HepG2 (cell line): ENCODE results near the gene RMND5A. TPM values are rescaled to one million over a fixed set of nuclear protein-coding genes. Genes with fewer than 3 reads are reported as not detected.

Source experiments
- ATF3 ChIP-seq: sonication (generic); formaldehyde crosslinking; IDR thresholded peaks from 2 replicates; pipeline ENCODE4 v1.4.0; 2020; ENCODE audit warnings: missing genetic modification reagents
- GTF3A ChIP-seq: sonication (generic); formaldehyde crosslinking; conservative IDR thresholded peaks from 2 replicates; pipeline ENCODE4 v1.4.0; 2020; ENCODE audit warnings: mild to moderate bottlenecking, missing genetic modification reagents
- LRRFIP1 ChIP-seq: sonication (generic); formaldehyde crosslinking; conservative IDR thresholded peaks from 2 replicates; pipeline ENCODE4 v1.4.0; 2020; ENCODE audit warnings: missing genetic modification reagents
- MBD4 ChIP-seq: IDR thresholded peaks from 2 replicates; pipeline ENCODE4 v1.6.1; 2012; ENCODE audit warnings: low read length, inconsistent platforms, borderline replicate concordance
- TAF1 ChIP-seq: sonication (generic); formaldehyde crosslinking; IDR thresholded peaks from 2 replicates; pipeline ENCODE4 v1.4.0; 2020; ENCODE audit warnings: missing genetic modification reagents
- polyA plus RNA-seq, 8 experiments: library from polyadenylated mRNA; depleted of rRNA in 3 of 8; stranded (reverse) in 7 of 8; unstranded in 1 of 8; fragments of >200 nt; fragmentation: Illumina TruSeq in 4 of 8; extraction: Trizol in 4 of 8; gene quantifications; 2 replicates each; pipeline versions ENCODE4 v1.2.1 to v1.2.3, GENCODE V29; 2011 to 2016; ENCODE audit warnings: low read depth in 4 of 8, missing spikeins in 1 of 8, mixed read lengths in 1 of 8; ENCODE audit not compliant: insufficient read depth in 1 of 8
- total RNA-seq, 5 experiments: library from RNA; depleted of rRNA; stranded (reverse); fragments of >200 nt; fragmentation: Illumina TruSeq; extraction: Trizol; gene quantifications; 2 replicates each; pipeline ENCODE4 v1.2.3, GENCODE V29; 2016; ENCODE audit warnings: low read depth in 1 of 5
- TF ChIP-seq, protein P1 (sequence below): sonication (generic); formaldehyde crosslinking; IDR thresholded peaks from 2 replicates; pipeline ENCODE4 v1.4.0; 2020; ENCODE audit warnings: mild to moderate bottlenecking, missing genetic modification reagents

The RMND5A gene
- total and polyA plus RNA-seq, 2 of the 13 experiments (the other 11 are each of a cell fraction or from before 2014, with no cell fraction given), result 31.0 to 66.4 TPM

DNA sequence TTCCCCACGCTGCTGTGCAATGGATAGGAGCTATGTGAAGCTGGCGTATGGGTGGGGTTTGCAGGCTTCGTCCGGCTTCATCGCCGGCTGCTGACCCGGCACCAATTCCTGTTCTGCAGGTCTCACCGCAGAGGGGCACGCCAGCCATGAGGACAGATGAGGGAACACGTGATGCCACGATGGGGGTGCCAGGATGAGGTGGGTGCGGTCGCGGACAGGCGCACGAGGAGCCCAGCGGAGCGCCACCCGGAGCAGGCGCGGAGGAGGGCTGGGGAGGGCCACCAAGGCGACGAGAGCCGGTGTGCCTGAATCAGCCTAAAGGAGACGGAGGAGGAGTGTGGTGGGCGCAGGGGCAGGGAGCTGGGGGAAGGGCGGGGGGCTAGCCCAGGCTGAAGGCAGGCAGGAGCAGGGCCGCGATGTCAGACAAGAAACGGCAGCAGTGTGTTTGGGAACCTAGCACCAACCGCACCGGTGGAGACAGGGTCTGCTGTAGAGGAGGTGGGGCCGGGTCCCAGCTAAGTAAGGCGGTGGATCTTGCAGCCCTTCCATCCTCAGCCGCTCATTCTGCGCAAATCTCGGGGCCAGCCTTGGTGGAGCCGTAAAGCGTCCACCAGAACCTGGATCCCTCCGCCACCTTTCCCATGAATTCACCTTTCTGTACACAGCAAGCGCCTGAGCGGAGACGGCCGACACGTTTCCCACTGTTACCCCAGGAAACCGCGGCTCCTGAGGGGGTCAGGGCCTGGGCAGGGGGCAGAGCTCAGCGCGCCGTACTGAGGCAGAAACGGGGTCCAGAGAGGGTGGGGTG is 87.6 kb downstream of the RMND5A start (continued):
- 0 out of 2 replicates have a peak, but pooled peaks have one; percentile 7 for TF ChIP-seq ATF3 (CRISPR knock-in tag)
- TF ChIP-seq, protein P1, sequence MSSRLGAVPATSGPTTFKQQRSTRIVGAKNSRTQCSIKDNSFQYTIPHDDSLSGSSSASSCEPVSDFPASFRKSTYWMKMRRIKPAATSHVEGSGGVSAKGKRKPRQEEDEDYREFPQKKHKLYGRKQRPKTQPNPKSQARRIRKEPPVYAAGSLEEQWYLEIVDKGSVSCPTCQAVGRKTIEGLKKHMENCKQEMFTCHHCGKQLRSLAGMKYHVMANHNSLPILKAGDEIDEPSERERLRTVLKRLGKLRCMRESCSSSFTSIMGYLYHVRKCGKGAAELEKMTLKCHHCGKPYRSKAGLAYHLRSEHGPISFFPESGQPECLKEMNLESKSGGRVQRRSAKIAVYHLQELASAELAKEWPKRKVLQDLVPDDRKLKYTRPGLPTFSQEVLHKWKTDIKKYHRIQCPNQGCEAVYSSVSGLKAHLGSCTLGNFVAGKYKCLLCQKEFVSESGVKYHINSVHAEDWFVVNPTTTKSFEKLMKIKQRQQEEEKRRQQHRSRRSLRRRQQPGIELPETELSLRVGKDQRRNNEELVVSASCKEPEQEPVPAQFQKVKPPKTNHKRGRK, result no peak
- no peak for TF ChIP-seq LRRFIP1 (CRISPR knock-in tag)
- no peak for TF ChIP-seq MBD4
- no peak for TF ChIP-seq TAF1 (CRISPR knock-in tag)
- 0 out of 2 replicates have a peak, but pooled peaks have one; percentile 24 for TF ChIP-seq GTF3A (CRISPR knock-in tag)
